Epithelial cell of proximal tubule (primary cell): ENCODE measurements around the gene MRPL24. TPM values are rescaled to one million over a fixed set of nuclear protein-coding genes. Genes with fewer than 3 reads are reported as not detected.

Source experiments
- DNase-seq: peaks from one replicate; pipeline ENCODE4 v3.0.0-alpha.2; 2011; ENCODE audit warnings: low read depth
- H3K4me3 ChIP-seq: 2 replicates; pipeline ENCODE4 v1.5.1; 2011; ENCODE audit warnings: low read depth, mild to moderate bottlenecking, low read length
- CTCF ChIP-seq: conservative IDR thresholded peaks from 2 replicates; pipeline ENCODE4 v1.5.1; 2012; ENCODE audit warnings: low read depth, mild to moderate bottlenecking, low read length
- total RNA-seq: library from RNA; depleted of rRNA; stranded (reverse); fragments of >200 nt; gene quantifications from 2 replicates; pipeline ENCODE4 v1.2.3, GENCODE V29; 2015

The MRPL24 gene
- total RNA-seq, 1 donor from 2014 or later = 47.7 TPM

- TF ChIP-seq CTCF = no peak
- DNase-seq = no peak
These were observed 7.1 kb upstream of the MRPL24 start for GRCh38 chr1:156747742-156748669.

GRCh38 chr1:156746728-156747631 is 6.1 kb upstream of the MRPL24 start:
- no peak for DNase-seq
- peak overlapping the region; percentile 97 for H3K4me3 ChIP-seq
- TF ChIP-seq CTCF = peak; percentile 35

More at GRCh38 chr1:156747742-156748669, 7.1 kb upstream of the MRPL24 start:
- peak overlapping the region; percentile 97 for H3K4me3 ChIP-seq

GRCh38 chr1:156746406-156746727 is 5.5 kb upstream of the MRPL24 start:
- H3K4me3 ChIP-seq = peak overlapping the region; percentile 62
- no peak for TF ChIP-seq CTCF
- no peak for DNase-seq

GRCh38 chr1:156745881-156746280 is 5.0 kb upstream of the MRPL24 start:
- peak overlapping the region; percentile 62 for H3K4me3 ChIP-seq
- no peak for DNase-seq
- TF ChIP-seq CTCF = no peak

GRCh38 chr1:156744786-156745419 is 4.0 kb upstream of the MRPL24 start:
- TF ChIP-seq CTCF = no peak
- H3K4me3 ChIP-seq = no peak overlapping the region
- no peak for DNase-seq

- no peak for DNase-seq
- TF ChIP-seq CTCF = no peak
These were observed 3.5 kb upstream of the MRPL24 start for GRCh38 chr1:156744344-156744743.

More at GRCh38 chr1:156744344-156744743, 3.5 kb upstream of the MRPL24 start:
- H3K4me3 ChIP-seq = no peak overlapping the region
